Suprapubic skin (tissue), 4 donors: ENCODE measurements around the gene CRYBG1. TPM values are rescaled to one million over a fixed set of nuclear protein-coding genes. Genes with fewer than 3 reads are reported as not detected.

Experiments used
- DNase-seq, 2 donors: peaks; one replicate each; pipeline ENCODE4 v3.0.0-alpha.2; 2019; ENCODE audit warnings: low spot score in 2 of 2
- H3K27ac ChIP-seq: fragments of 200-600 bp; sonication (generic); one replicate; pipeline ENCODE4 v1.5.1; 2019
- H3K27me3 ChIP-seq: fragments of 200-600 bp; sonication (generic); one replicate; pipeline ENCODE4 v1.5.1; 2019
- H3K36me3 ChIP-seq: fragments of 200-600 bp; sonication (generic); one replicate; pipeline ENCODE4 v1.5.1; 2019
- H3K4me1 ChIP-seq: fragments of 200-600 bp; sonication (generic); one replicate; pipeline ENCODE4 v1.5.1; 2019
- H3K4me3 ChIP-seq: fragments of 200-600 bp; sonication (generic); one replicate; pipeline ENCODE4 v1.5.1; 2019; ENCODE audit warnings: mild to moderate bottlenecking
- H3K9me3 ChIP-seq: fragments of 200-600 bp; sonication (generic); one replicate; pipeline ENCODE4 v1.5.1; 2019
- EP300 ChIP-seq: sonication (generic); formaldehyde crosslinking; IDR thresholded peaks from one replicate; pipeline ENCODE4 v1.6.1; 2017; ENCODE audit warnings: antibody characterized with exemption
- POLR2A ChIP-seq, 2 donors: fragments of 450-650 bp; IDR thresholded peaks; one replicate each; pipeline ENCODE4 v1.6.1; 2017; ENCODE audit warnings: antibody characterized with exemption in 2 of 2, mild to moderate bottlenecking in 2 of 2, moderate library complexity in 2 of 2
- POLR2AphosphoS5 ChIP-seq, 3 donors: sonication (generic); formaldehyde crosslinking; IDR thresholded peaks; one replicate each; pipeline ENCODE4 v1.6.1; 2017; ENCODE audit warnings: antibody characterized with exemption in 3 of 3
- WGBS: methylation state at CpG from one replicate; pipeline ENCODE4 v1.1.5; 2018; 5-methylcytosine and 5-hydroxymethylcytosine counted together
- total RNA-seq, 4 donors: library from RNA; depleted of rRNA; stranded (reverse); fragments of >200 nt; gene quantifications; one replicate each; pipeline ENCODE4 v1.1.0, GENCODE V29; 2016
- TF ChIP-seq, protein P1 (sequence below), 2 donors: fragments of 200-600 bp in 1 of 2; fragments of 450-650 bp in 1 of 2; sonication (generic) in 1 of 2; IDR thresholded peaks; one replicate each; pipeline ENCODE4 v1.5.1; 2016 to 2019; ENCODE audit warnings: antibody characterized with exemption in 2 of 2, mild to moderate bottlenecking in 1 of 2, moderate library complexity in 1 of 2

Gene CRYBG1
- total RNA-seq, 4 donors from 2014 or later, result 91.8 to 124 (median 99.7) TPM

DNA sequence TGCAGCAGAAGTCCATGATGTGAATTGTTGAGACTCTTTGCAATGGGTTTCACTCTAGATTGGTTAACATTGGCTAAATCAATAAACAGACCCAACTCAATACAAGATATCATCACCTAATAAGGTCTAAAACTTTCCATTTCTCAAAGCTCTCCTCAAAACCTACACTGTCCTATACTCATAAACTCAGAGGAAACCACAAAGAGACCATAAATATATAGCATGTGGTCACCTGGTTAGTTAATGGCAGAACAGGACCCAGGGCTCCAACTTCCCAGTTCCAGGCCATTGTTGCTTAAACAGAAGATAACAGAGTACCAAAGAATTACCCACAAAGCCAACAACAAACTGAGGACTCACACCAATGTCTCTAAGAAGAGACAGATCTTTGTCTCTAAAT is 256.8 kb downstream of the CRYBG1 start:
- TF ChIP-seq POLR2AphosphoS5 (IDR thresholded peaks at IDR 0.05) (no peak), EP300 (no peak), POLR2A (IDR thresholded peaks at IDR 0.05) (no peak)
- TF ChIP-seq, protein P1, sequence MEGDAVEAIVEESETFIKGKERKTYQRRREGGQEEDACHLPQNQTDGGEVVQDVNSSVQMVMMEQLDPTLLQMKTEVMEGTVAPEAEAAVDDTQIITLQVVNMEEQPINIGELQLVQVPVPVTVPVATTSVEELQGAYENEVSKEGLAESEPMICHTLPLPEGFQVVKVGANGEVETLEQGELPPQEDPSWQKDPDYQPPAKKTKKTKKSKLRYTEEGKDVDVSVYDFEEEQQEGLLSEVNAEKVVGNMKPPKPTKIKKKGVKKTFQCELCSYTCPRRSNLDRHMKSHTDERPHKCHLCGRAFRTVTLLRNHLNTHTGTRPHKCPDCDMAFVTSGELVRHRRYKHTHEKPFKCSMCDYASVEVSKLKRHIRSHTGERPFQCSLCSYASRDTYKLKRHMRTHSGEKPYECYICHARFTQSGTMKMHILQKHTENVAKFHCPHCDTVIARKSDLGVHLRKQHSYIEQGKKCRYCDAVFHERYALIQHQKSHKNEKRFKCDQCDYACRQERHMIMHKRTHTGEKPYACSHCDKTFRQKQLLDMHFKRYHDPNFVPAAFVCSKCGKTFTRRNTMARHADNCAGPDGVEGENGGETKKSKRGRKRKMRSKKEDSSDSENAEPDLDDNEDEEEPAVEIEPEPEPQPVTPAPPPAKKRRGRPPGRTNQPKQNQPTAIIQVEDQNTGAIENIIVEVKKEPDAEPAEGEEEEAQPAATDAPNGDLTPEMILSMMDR (IDR thresholded peaks at IDR 0.05), result no peak
- no peaks in the 10 kb centered on the region for H3K4me1 ChIP-seq
- no peak for DNase-seq

DNA sequence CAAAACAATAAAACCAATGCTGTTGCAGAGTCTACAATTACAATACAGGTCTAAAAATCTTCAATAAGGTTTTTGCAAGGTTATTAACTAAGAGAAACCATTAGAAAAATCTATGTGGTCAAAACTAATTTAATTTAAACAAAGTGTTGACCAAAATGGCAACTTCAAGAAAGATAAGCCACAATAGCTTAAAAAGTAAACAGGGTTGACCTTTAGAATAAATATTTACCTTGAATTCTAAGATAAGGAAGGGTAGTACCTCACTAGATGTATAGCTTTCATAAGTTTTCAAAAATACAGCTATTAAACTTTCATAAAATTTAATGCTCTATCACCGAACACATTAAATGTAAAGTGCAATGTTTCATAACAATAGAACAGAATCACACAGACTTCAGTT is 257.3 kb downstream of the CRYBG1 start:
- peaks cover 4% of the 10 kb centered on the region for H3K36me3 ChIP-seq
- no peaks in the 10 kb centered on the region for H3K27me3 ChIP-seq
- DNase-seq, result no peak
- H3K4me1 ChIP-seq, result no peaks in the 10 kb centered on the region
- H3K9me3 ChIP-seq, result no peaks in the 10 kb centered on the region
- 97% methylated on average over 1 of the region's 1 CpG for WGBS
- no peak overlapping the region for H3K27ac ChIP-seq
- TF ChIP-seq, protein P1 (IDR thresholded peaks at IDR 0.05), result no peak
- TF ChIP-seq POLR2A (IDR thresholded peaks at IDR 0.05), result no peak
- no peak for TF ChIP-seq POLR2AphosphoS5 (IDR thresholded peaks at IDR 0.05)
- no peak for TF ChIP-seq EP300
- no peak overlapping the region for H3K4me3 ChIP-seq

More for the DNA sequence above, 256.8 kb downstream of the CRYBG1 start:
- Histone ChIP-seq H3K9me3 (no peaks in the 10 kb centered on the region), H3K4me3 (no peak overlapping the region), H3K27ac (no peak overlapping the region), H3K36me3 (peaks cover 4% of the 10 kb centered on the region), H3K27me3 (no peaks in the 10 kb centered on the region)

DNA sequence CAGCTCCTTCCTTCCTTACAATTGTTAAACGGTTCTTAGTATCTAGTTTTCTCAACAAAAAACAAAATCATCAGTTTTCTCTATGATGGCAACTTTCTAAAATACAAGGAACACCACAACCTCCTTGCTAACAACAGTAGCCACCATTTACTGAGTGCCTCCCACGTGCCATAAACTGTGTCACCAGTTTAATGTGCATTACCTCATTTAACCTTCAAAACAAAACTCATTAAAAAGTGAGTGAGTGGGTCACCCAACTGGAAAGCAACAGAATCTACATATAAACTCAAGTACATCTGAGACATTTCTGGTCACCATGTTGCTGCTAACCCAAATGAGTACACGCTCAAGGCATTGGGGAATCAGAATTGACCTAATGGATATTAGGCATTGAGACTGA is 257.8 kb downstream of the CRYBG1 start:
- no peak overlapping the region for H3K27ac ChIP-seq
- H3K27me3 ChIP-seq, result no peaks in the 10 kb centered on the region
- H3K9me3 ChIP-seq, result no peaks in the 10 kb centered on the region
- no peak for TF ChIP-seq POLR2AphosphoS5 (IDR thresholded peaks at IDR 0.05)
- TF ChIP-seq, protein P1 (IDR thresholded peaks at IDR 0.05), result no peak
- TF ChIP-seq EP300, result no peak
- no peak for TF ChIP-seq POLR2A (IDR thresholded peaks at IDR 0.05)
- no peak overlapping the region for H3K4me3 ChIP-seq
- no peak for DNase-seq
- no peaks in the 10 kb centered on the region for H3K4me1 ChIP-seq
- peaks cover 4% of the 10 kb centered on the region for H3K36me3 ChIP-seq
- 83% methylated on average over 3 of the region's 3 CpGs for WGBS

DNA sequence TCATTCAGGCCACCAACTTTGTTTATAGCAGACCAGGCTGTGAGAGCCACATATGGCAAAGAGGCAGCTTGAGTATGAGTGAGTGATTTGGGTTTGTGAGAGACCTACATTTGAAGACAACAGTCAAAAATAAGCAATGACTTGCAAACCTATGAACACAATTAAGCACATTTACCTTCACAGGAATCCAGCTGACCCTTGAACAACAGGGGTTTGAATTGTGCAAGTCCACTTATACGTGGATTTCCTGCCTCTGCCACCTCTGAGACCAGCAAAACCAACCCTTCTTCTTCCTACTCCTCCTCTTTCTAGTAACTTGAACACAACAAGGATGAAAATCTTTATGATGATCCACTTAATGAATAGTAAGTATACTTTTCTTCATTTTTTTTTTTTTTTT is 258.7 kb downstream of the CRYBG1 start:
- peaks cover 4% of the 10 kb centered on the region for H3K36me3 ChIP-seq
- DNase-seq, result no peak
- no peaks in the 10 kb centered on the region for H3K9me3 ChIP-seq
- no peak overlapping the region for H3K27ac ChIP-seq
- 81% methylated on average over 1 of the region's 1 CpG for WGBS
- TF ChIP-seq, protein P1 (IDR thresholded peaks at IDR 0.05), result no peak
- TF ChIP-seq POLR2AphosphoS5 (IDR thresholded peaks at IDR 0.05) (no peak), POLR2A (IDR thresholded peaks at IDR 0.05) (no peak), EP300 (no peak)
- no peaks in the 10 kb centered on the region for H3K4me1 ChIP-seq
- no peaks in the 10 kb centered on the region for H3K27me3 ChIP-seq
- H3K4me3 ChIP-seq, result no peak overlapping the region

DNA sequence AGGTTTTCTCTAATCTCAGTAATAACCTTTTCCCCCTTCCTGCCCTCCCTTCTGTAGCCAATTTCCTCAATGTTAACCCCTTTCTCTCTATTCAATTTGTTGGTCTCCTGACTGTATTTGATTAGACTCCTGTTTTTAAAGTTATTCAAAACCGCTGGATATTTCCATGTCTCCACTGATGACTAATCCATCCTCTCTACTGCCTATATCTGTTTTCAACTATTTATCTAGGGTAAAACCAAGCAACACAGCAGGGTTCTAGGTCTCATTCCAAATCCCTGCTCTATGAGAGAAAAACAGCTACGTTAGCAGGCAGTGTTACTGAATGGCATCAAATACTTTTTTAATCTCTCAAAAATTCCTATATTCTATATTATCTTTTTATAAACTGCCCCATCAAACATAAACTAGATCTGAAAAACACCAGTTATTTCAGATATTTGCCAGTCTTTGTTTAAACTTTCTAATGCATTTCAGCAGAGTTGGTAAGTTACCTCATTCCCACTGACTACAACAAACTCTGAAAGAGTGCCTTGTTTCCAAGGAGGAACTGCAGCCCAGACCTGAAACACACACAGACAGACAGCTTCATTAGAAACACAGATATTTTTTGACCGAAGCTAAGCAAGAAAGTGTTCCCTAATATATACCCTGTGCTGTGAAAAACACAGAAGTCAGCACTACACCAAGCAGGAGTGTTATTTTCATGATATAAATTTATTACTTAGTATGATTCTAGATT is 260.6 kb downstream of the CRYBG1 start:
- TF ChIP-seq POLR2AphosphoS5 (IDR thresholded peaks at IDR 0.05), result no peak
- TF ChIP-seq POLR2A (IDR thresholded peaks at IDR 0.05), result no peak
- no peak for TF ChIP-seq EP300
- TF ChIP-seq, protein P1 (IDR thresholded peaks at IDR 0.05), result no peak
- DNase-seq, result no peak
- peaks cover 4% of the 10 kb centered on the region for H3K36me3 ChIP-seq
- H3K4me3 ChIP-seq, result no peak overlapping the region
- no peaks in the 10 kb centered on the region for H3K4me1 ChIP-seq
- H3K9me3 ChIP-seq, result no peaks in the 10 kb centered on the region
- H3K27ac ChIP-seq, result no peak overlapping the region
- H3K27me3 ChIP-seq, result no peaks in the 10 kb centered on the region
- WGBS, result 88% methylated on average over 3 of the region's 3 CpGs

Other genes with a start within 250 kb of the CRYBG1 start
- gene ATG5, start 35.0 kb upstream of the CRYBG1 start, total RNA-seq, result 10 to 100 TPM; 18.1 to 25.7 (median 23.1) TPM